IPS DF 4.7 (cell line): ENCODE data around the gene CNPY4.

Source experiments
- DNase-seq: peaks from one replicate; pipeline ENCODE4 v3.0.0-alpha.2; 2013; ENCODE audit warnings: low spot score; ENCODE audit errors: extremely low read depth

The CNPY4 gene

GRCh38 chr7:100091411-100092181 lies 27.8 kb upstream of the CNPY4 start:
- DNase-seq = no peak

- DNase-seq = no peak
These were observed 26.4 kb upstream of the CNPY4 start for GRCh38 chr7:100093054-100093453.

DNA sequence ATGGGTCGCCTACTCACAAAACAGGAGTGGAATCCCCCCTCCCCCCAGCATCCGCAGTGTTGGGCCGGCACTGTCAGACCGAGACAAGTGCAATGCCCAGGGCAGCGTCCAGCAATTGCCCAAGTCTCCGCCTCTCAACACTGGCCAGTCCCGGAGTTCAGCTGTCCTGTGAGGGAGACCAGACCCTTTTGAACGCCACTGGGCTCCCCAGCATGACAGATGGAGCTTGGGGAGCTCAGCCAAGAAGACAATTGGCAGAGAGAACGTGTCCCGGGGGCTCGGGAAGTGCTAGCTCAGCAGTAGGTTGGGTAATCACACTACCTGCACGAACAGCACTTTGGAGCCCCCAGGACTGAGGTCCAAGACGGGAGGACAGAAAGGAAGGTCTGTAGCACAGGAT lies 25.9 kb upstream of the CNPY4 start:
- no peak for DNase-seq

DNA sequence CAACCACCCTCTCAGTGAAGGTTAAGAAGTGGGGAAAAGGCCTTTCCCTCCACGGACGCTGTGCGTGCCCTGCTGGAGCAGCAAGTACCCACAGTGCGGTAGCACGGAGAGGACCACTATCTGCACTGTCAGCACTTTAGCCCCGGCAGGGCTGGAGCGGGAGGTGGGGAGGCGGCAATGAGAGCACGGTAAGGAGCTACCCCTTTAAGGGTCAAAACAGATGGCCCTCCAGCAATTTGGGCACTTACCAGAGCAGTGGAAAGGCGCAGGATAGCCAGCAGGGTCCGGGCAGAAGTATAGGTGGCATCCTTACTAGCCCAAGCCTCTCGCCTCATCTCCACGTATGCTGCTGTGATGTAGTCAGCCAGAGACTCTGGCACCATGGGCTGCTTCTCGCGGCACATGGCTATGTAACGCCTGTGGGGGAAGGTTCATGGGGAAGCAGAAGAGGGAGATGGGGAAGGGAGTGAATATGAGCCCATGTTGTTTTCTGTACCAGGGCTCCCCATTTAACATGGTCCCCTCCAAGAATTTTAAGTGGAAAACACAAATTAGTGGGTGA lies 25.4 kb upstream of the CNPY4 start:
- no peak for DNase-seq

DNA sequence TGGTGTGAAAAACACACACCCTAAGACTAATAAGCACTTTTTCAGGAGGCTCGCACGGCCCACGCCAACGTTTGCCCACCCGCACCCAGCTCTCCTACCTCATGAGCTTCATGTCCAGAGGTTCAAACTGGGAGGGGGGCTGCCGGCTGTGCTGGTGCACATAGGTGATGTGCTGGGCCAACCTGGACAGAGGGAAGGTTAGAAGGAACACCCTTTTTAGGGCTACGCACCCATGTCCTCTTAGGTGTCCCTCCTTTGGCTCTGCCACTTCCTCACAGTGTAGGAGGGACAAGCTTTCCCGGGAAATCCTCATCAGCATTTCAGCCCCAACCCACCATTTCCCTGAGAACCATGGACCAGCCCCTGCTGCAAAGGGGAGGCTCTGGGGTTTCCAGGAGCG lies 24.1 kb upstream of the CNPY4 start:
- DNase-seq = no peak

DNA sequence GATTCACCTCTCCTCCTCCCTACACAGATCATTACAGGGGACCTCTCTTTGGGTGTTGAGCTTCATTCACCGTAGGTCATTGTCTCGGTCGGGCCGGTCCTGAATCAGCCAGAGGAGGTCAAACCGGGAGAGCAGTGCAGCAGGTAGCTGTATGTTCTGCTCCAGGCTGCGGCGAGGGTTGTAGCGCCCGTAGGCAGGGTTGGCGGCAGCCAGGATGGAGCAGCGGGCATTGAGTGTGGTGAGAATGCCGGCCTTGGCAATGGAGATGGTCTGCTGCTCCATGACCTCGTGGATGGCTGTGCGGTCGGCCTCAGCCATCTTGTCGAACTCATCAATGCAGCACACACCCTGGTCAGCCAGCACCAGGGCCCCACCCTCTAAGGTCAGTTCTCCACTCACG lies 23.7 kb upstream of the CNPY4 start:
- DNase-seq = no peak

DNA sequence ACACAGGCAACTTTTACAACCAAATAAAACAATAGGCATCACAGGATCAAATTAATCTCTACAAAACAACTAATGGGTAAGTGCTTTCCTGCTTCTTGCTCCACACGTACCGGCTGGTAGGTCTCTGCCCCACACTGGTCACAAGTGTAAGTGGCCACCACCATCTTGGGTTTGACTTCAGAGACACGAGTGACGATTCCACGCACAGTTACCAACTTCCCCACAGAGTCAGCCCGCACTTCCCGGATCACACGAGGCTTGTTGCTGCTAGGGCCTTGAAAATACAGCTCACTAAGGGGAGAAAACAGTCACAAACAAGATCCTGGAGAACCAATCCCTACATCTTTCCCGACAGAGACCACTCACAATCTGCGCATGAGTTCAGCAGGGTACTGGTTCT lies 20.5 kb upstream of the CNPY4 start:
- DNase-seq = no peak

- DNase-seq = no peak
These were observed 20.0 kb upstream of the CNPY4 start for GRCh38 chr7:100099452-100099851.

- DNase-seq = no peak
These were observed 18.9 kb upstream of the CNPY4 start for GRCh38 chr7:100100420-100101015.

- DNase-seq = no peak
These were observed 18.2 kb upstream of the CNPY4 start, which contains the start of the genes AP4M1 and MCM7 for GRCh38 chr7:100101016-100101862. AP4M1 (plus strand) TSS chr7:100101643; CDS start chr7:100101715, 72 bp downstream. MCM7 (minus strand) TSS chr7:100101397; CDS start chr7:100101294, 103 bp downstream.

GRCh38 chr7:100102950-100103840 lies 16.2 kb upstream of the CNPY4 start:
- DNase-seq = no peak

DNA sequence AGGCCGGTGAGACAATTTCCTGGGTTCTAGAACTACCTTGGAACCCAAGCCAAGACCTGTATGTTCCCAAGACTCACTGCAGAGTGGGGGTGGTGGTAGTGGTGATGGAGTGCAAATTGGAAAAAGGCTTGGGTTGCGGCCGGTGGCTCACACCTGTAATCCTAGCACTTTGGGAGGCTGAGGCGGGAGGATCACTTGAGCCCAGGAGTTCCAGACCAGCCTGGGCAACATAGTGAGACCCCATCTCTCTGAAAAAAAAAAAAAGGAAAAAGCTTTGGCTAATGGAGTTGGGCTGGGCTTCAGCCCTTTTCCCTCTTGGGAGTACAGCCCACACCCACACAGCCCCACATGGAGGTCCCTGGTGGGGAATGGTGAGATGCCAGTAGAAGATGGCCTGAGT lies 13.9 kb upstream of the CNPY4 start:
- DNase-seq = no peak

GRCh38 chr7:100106633-100107032 lies 12.8 kb upstream of the CNPY4 start:
- DNase-seq = no peak

DNA sequence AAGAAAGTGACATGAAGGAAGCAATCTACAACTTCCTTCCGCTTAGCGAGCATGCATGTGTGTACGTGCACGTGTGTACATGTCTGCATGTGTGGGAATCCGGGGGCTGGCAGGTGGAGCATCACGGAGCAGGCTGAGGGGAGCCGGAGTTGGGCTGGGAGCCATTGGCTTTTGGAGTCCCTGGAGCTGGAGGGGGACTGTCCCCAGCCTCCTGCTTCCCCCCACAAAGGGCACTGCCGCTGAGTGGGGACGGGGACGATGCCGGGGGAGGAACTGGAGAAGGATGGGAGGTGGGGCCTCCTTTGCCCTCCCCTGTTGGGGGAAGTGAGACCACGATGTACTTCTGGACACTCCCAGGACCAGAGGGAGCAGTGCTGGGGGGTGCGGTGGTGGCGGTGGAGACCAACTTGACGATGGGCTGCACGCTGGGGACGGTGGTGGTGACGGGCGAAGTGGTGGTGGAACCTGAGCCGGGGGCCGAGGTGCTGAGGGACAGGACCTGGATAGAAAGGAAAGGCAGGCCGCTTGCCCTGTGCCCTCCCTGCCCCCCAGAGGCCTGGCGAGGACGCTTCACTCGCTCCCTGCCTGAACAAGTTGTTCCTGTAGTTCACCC lies 12.2 kb upstream of the CNPY4 start:
- DNase-seq = no peak

DNA sequence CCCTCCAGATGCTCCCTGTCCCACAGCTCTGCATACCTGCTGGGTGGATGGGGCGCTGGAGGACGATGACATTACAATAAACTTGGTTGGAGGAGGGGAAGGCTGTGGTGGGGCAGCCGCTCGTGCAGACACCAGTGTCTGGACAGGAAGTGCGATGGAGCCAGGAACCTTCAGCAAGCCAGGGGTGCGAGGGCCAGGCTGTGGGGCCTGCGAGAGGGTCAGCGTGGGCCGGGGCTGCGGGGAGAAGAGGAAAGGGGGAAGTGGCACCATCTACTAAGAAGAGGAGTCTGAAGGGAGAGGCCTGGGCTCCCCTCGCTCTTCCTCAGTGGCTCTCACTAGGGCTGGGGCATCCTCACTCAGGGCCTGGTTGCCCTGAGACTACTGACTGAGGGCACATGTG lies 11.5 kb upstream of the CNPY4 start:
- DNase-seq = no peak

DNA sequence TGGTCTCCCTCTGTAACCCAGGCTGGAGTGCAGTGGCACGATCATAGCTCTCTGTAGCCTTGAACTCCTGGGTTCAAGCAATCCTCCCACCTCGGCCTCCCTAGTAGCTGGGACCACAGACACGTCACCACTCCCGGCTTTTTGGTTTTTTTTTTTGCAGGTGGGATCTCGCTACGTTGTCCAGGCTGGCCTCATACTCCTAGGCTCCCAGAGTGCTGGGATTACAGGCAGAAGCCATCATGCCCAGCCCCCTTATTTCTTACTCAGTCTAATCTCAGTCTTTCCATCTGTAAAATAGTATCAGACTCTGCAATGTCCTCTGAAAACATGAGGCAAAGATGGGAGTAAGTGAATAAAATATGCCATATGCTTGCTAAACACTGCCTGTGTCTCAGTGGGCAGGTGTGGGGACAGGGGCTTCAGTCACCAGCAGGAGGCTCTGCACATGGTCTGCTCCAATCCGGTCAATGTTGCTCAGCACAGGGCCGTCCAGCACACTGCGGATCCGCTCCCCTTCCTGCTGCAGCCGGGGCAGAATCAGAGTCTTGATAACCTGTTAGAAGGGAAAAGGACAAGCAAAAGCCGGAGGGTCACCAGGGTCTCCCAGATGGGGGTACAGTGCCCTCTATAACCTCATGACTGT lies 9.8 kb upstream of the CNPY4 start:
- no peak for DNase-seq

GRCh38 chr7:100111156-100111555 lies 8.3 kb upstream of the CNPY4 start:
- no peak for DNase-seq

DNA sequence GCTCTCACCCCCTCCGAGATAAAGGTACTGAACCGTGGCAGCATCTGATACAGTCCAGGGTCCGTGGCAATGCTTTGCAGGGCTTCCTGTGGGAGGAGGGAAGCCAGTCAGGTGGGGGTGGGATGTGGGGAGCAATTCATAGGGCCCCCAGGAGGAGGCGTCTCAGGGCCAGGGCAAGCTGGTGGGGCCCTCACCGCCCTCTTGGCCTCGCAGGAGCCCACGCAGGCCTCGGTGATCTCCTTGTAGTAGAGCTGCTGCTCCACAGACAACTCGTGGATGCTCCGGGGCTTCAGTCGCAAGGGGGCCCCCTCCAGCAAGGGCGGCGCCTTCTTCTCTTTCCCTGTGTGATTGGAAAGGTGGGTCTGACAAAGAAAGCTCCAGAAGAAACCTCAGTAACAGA lies 7.5 kb upstream of the CNPY4 start:
- no peak for DNase-seq

DNA sequence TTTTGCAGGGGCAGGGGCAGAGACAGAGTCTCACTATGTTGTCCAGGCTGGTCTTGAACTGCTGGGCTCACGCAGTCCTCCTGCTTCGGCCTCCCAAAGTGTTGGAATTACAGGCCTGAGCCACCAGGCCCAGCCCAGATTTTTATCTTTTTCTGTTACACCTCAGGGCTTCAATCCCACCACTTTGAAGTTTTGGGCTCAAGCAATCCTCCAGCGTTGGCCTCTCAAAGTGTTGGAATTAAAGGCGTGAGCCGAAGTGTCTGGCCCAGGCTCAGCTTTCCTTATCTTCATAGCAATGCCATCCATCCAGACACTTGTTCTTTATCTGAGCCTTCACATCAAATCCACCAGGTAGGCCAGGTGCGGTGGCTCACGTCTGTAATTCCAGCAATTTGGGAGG lies 4.4 kb upstream of the CNPY4 start:
- DNase-seq = no peak
